Adipose tissue (tissue), 3 donors: ENCODE data around the gene SLC25A30. TPM values are rescaled to one million over a fixed set of nuclear protein-coding genes. Genes with fewer than 3 reads are reported as not detected.
A peak's percentile ranks its signal among the peaks of the same experiment; 100 is the strongest.

Source experiments
- H3K27ac ChIP-seq: one replicate; pipeline ENCODE4 v1.5.1; 2013; ENCODE audit warnings: low read depth, low read length
- WGBS, 3 donors: extraction: QIAGEN DNeasy Blood & Tissue Kit; methylation state at CpG; one replicate each; pipeline ENCODE4 v1.1.7; 2013; 5-methylcytosine and 5-hydroxymethylcytosine counted together
- polyA plus RNA-seq, 3 donors: library from polyadenylated mRNA; stranded (reverse); fragments of 200-250 nt; gene quantifications; one replicate each; pipeline ENCODE4 v1.2.3, GENCODE V29; 2013
- donor health status: healthy with polysubstance abuse.
- donor health status: Bipolar disorder and iron deficiency.
- donor health status: healthy.

The SLC25A30 gene
- 10 to 100 TPM in 1 of 3 donors, 1 to 10 TPM in 2; 3.3 to 14.1 (median 9.5) TPM for polyA plus RNA-seq

DNA sequence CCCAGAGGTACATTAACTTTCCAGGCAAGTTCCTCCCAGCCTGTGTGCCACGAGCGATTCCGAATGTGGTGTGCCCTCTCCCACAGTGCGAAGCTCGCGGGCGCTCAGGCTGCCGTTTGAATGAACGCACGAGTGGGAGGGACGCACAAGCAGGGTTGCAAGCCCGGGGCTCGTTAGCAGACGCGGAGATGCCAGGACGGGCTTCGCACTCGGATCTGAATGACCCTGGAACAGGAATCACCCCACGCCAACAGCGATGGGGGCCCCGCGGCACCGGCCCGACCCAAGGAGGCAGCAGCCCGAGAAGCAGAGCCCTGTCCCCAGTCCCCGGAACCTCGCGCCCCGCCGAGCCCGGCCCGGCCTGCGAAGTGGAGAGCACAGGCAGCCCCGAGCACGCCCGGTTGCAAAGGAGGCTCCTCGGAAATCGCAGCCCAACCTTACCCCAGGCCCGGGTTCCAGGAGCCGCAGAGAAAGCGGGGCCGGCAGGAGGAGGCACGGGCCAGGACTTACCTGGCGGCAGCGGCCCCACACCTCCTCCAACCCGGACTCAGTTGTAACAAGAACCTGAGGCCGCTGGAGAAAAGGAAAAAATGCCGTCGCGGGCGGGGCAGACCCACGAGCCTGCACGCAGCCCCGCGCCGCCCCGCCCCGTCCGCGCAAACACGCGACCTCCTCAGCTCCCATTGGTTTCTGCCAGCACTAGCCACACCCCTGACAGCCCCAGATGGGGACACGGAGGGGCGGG lies at the start of gene SLC25A30:
SLC25A30 (minus strand) TSS at position 584 of the 745 bp plus-strand sequence. CDS start 6,948 bp downstream, outside the sequence.
- peak within 1 kb of the TSS; percentile 12 for H3K27ac ChIP-seq
- 0 to 1% (median 0%) methylated on average over 57 to 64 of the region's 64 CpGs for WGBS, 3 donors

- no peak overlapping the region for H3K27ac ChIP-seq
- WGBS, 3 donors: 39 to 83% (median 78%) methylated on average over 4 of the region's 4 CpGs
These were observed 48.2 kb upstream of the SLC25A30 start for GRCh38 chr13:45466359-45466758.

DNA sequence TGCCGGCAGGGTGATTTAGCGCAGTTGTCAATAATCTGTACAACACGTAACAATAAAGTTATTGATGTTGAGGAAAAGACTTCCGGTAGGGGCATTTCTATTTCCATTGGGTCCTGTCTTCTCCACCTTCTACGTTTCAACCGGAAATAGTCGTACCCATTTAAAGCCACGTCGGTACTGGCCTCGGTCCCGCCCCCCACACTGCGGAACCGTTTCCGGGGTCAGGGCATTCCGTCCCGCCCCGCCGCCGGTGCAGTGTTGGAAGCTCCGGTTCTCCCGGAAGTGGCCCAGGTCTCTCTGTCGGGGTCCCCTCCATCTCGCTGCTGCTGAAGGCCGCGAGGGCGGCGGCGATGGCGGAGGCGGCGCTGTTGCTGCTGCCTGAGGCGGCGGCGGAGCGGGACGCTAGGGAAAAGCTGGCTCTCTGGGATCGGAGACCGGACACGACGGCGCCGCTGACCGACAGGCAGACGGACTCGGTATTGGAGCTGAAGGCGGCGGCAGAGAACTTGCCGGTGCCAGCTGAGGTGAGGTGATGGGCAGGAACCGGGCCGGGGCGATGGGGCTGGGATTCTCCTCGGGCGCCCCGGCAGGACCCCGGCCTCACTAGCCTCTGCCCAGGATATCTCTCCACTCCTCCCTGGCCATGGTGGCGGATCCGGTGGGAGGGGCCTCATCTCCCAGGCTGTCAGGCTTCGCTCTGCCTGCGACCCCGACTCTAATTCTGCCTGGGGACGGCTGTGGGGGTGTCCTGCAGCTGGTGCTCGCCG lies 46.7 kb upstream of the SLC25A30 start, which contains the start of gene COG3:
COG3 (plus strand) TSS at position 253 of the 767 bp plus-strand sequence; CDS start at position 351, 98 bp downstream.
- WGBS, 3 donors: 0% methylated on average over 60 to 63 of the region's 63 CpGs
- H3K27ac ChIP-seq: peak within 1 kb of the TSS; percentile 68

GRCh38 chr13:45464141-45464686 lies 46.0 kb upstream of the SLC25A30 start:
- WGBS, 3 donors: 81 to 88% (median 81%) methylated on average over 9 of the region's 9 CpGs

DNA sequence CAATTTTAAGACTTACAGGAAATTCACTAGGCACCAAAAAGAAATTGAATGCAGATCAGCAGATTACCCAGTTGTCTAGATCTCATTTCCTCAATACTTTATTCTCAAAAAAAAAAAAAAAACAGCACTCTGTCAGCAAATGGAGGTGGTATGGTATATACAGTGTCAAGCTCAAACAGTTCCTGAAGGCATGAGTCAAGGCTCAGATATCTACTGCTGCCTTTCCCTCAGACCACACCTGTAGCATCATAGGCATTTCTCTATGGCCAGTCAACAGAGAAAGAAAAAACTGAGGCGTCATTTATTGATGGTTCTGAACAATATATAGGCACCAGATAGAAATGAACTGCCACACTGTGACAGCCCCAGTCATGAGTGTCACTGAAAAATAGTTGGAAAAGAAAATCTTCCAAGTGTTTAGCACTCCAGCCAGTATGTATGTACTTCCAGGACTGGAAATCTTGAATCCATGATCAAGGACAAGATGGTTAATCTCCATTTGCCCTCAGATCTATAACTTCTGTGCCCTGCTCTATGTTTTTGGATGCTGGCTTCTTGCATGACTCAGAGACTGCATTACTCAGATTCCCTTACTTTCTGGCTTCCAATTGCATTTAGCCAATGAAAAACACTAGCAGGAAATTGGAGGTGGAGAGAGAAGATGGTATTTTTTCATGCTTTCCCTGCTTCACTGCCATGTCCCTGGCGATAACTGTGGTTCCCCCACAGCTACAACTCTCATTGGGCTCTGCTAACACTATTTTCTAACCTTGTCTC lies 38.2 kb upstream of the SLC25A30 start:
- no peak overlapping the region for H3K27ac ChIP-seq
- WGBS, 3 donors: 78 to 87% (median 84%) methylated on average over 2 of the region's 2 CpGs

More at GRCh38 chr13:45464141-45464686, 46.0 kb upstream of the SLC25A30 start:
- no peak overlapping the region for H3K27ac ChIP-seq

- H3K27ac ChIP-seq: no peak overlapping the region
- 74 to 90% (median 81%) methylated on average over 7 of the region's 7 CpGs for WGBS, 3 donors
These were observed 36.0 kb upstream of the SLC25A30 start for GRCh38 chr13:45454204-45454603.

DNA sequence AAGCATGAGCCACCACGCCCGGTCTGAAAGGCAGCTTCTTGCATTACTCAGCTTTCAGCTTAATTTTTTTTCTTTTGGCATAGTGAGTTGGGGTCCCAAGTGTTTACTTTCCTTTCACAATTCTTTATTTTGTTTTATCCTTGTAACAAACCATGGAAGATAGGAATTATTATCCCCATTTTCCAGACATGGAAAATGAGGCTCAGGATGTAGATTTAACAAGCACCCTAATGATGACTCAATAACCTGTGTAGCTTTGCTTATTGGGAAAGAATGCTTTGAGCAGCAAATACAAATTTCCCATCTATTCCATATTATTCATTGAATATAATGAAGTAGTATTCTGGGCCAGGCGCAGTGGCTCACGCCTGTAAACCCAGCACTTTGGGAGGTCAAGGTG lies 33.1 kb upstream of the SLC25A30 start:
- 87 to 97% (median 89%) methylated on average over 4 of the region's 4 CpGs for WGBS, 3 donors
- H3K27ac ChIP-seq: no peak overlapping the region

DNA sequence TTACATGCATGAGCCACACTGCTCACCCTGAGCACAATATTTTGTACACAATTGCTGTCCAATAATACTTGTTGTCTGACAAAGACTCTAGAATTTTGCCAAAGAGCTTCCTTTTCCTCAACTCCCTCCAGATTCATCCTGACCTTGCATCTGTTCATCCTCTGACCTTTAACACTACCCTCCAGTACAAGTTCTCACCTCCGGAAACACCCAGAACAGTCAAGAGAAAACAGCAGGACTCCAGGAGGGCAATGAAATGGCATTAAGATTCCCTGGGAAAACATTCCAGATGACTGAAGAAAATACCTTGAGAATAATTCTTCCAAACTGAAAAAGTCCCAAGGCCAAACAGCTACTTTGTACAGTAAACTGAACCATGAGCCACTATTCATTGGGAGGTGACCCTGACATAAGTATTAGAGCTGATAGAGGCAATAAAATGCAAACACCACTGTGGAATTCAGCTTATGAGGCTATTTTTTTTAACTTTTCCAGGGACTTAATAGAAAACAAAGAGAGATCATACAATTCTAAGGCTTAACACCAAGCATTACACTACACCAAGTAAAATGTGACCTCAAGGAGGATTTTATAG lies 30.9 kb upstream of the SLC25A30 start:
- no peak overlapping the region for H3K27ac ChIP-seq
- WGBS, 3 donors: 65 to 86% (median 81%) methylated on average over 1 of the region's 1 CpG

- no peak overlapping the region for H3K27ac ChIP-seq
- 44 to 81% (median 70%) methylated on average over 9 of the region's 9 CpGs for WGBS, 3 donors
These were observed 29.0 kb upstream of the SLC25A30 start for GRCh38 chr13:45447050-45447661.

DNA sequence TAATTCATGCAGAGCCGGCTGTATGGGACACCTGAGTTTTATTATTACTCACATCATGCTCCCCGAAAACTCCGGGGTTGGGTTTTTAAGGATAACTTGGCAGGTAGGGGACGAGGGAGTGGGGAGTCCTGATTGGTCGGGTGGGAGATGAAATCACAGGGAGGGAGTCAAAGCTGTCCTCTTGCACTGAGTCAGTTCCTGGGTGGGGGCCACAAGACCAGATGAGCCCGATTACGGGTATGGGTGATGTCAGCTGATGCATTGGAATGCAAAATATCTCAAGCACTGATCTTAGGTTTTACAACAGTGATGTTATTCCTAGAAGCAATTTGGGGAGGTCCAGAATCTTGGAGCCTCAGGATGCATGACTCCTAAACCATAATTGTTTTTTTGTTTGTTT lies 28.0 kb upstream of the SLC25A30 start:
- WGBS, 3 donors: 75 to 83% (median 75%) methylated on average over 7 of the region's 7 CpGs
- H3K27ac ChIP-seq: no peak overlapping the region

- no peak overlapping the region for H3K27ac ChIP-seq
- 74 to 82% (median 81%) methylated on average over 6 of the region's 6 CpGs for WGBS, 3 donors
These were observed 26.9 kb upstream of the SLC25A30 start for GRCh38 chr13:45445053-45445452.

DNA sequence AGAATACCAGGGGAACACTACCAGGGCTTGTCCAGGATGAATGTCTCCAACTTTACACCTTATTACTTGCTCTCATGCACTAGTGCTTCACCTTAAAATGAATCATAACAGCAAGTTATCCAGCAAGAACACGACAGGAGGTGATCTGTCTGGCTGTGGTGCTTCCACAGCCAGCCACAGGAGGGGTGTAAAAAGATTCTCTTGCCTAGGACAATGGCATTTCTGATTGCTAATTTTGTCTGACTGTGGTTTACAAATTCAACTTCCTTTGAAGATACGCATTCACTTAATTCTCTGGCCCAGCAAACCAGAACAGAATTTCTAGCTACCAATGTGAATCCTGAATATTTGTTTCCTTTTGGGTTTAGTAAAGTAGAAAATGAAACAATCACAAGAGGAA lies 23.5 kb upstream of the SLC25A30 start:
- H3K27ac ChIP-seq: no peak overlapping the region
- WGBS, 3 donors: 32 to 64% (median 33%) methylated on average over 2 of the region's 2 CpGs

GRCh38 chr13:45439781-45440462 lies 21.7 kb upstream of the SLC25A30 start:
- WGBS, 3 donors: 70 to 79% (median 75%) methylated on average over 3 of the region's 3 CpGs
- H3K27ac ChIP-seq: no peak overlapping the region

GRCh38 chr13:45439008-45439407 lies 20.8 kb upstream of the SLC25A30 start:
- H3K27ac ChIP-seq: no peak overlapping the region
- WGBS, 3 donors: 92% methylated on average over 4 of the region's 4 CpGs

GRCh38 chr13:45437947-45438346 lies 19.8 kb upstream of the SLC25A30 start:
- 74 to 85% (median 85%) methylated on average over 4 of the region's 4 CpGs for WGBS, 3 donors

DNA sequence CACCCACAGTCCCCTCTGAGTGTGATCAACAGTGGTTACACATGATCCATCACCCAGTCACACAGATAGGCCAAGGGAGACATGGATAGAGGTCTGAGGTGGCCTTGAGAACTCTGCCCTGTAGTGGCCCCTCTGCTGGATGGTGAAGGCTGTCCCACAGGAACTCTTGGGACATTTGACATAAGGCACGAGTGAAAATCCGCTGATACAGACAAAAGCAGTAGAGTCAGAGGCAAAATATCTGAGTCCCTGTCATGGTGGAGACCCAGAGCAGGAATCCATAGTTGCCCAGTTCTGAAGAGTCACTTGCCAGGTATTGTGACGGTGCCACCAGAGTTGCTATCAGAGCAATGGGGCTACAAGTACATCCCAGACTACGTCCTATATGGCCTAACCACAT lies 18.8 kb upstream of the SLC25A30 start:
- 87 to 92% (median 90%) methylated on average over 4 of the region's 4 CpGs for WGBS, 3 donors
- no peak overlapping the region for H3K27ac ChIP-seq

More at GRCh38 chr13:45437947-45438346, 19.8 kb upstream of the SLC25A30 start:
- no peak overlapping the region for H3K27ac ChIP-seq

GRCh38 chr13:45436332-45436731 lies 18.2 kb upstream of the SLC25A30 start:
- WGBS, 3 donors: 86 to 88% (median 87%) methylated on average over 9 of the region's 9 CpGs
- H3K27ac ChIP-seq: no peak overlapping the region
